AG04449 (cell line): ENCODE measurements around the gene OTOG.

ENCODE experiments used
- CTCF ChIA-PET: fragments of 350-600 bp; formaldehyde crosslinking; extraction: SDS; loops from one replicate; lab custom pipeline; 2021; ENCODE audit warnings: antibody characterized with exemption; lab: Yijun Ruan, JAX
- POLR2A ChIA-PET: fragments of 400-600, 350-600 bp; formaldehyde crosslinking; extraction: SDS; loops from one replicate; lab custom pipeline; 2020; ENCODE audit warnings: antibody characterized with exemption, inconsistent platforms; lab: Yijun Ruan, JAX
- DNase-seq: peaks from one replicate; pipeline ENCODE4 v3.0.0-alpha.2; 2010; ENCODE audit warnings: low read depth, low spot score
- H3K4me3 ChIP-seq: 2 replicates; pipeline ENCODE4 v1.5.1; 2011; ENCODE audit warnings: low read depth, mild to moderate bottlenecking, control low read depth, low read length
- CTCF ChIP-seq: IDR thresholded peaks from one replicate; pipeline ENCODE4 v1.5.1; 2011; ENCODE audit warnings: mild to moderate bottlenecking, moderate library complexity, low read length, control low read depth, inconsistent platforms; ENCODE audit not compliant: insufficient read depth; ENCODE audit errors: missing control alignments

Gene OTOG

GRCh38 chr11:17532784-17533183, 14.3 kb upstream of the OTOG start:
- no peak overlapping the region for H3K4me3 ChIP-seq
- ChIA-PET POLR2A (no interaction called here), CTCF (interaction anchor here (1.8 kb wide), 1 partner anchor 303 kb away, joined by 11 read pairs; no protein-coding TSS in a partner anchor)
- DNase-seq, result no peak
- TF ChIP-seq CTCF, result no peak

- ChIA-PET CTCF (no interaction called here), POLR2A (no interaction called here)
- H3K4me3 ChIP-seq, result no peak overlapping the region
- no peak for DNase-seq
- TF ChIP-seq CTCF, result no peak
Observed at GRCh38 chr11:17533341-17533740, 13.7 kb upstream of the OTOG start.

- no peak overlapping the region for H3K4me3 ChIP-seq
- CTCF ChIA-PET, result no interaction called here
- DNase-seq, result no peak
- POLR2A ChIA-PET, result no interaction called here
- no peak for TF ChIP-seq CTCF
Observed at GRCh38 chr11:17533778-17534415, 13.2 kb upstream of the OTOG start.

GRCh38 chr11:17535488-17535887, 11.6 kb upstream of the OTOG start:
- H3K4me3 ChIP-seq, result no peak overlapping the region
- DNase-seq, result no peak
- ChIA-PET POLR2A (no interaction called here), CTCF (no interaction called here)
- no peak for TF ChIP-seq CTCF

GRCh38 chr11:17537261-17537660, 9.8 kb upstream of the OTOG start:
- H3K4me3 ChIP-seq, result no peak overlapping the region
- no peak for DNase-seq
- POLR2A ChIA-PET, result no interaction called here
- CTCF ChIA-PET, result no interaction called here
- no peak for TF ChIP-seq CTCF

GRCh38 chr11:17538054-17538453, 9.0 kb upstream of the OTOG start:
- CTCF ChIA-PET, result no interaction called here
- POLR2A ChIA-PET, result no interaction called here
- no peak for TF ChIP-seq CTCF
- DNase-seq, result no peak
- H3K4me3 ChIP-seq, result no peak overlapping the region
